GM12891 (cell line): ENCODE results near the gene INIP.

Experiments
- PAX5 ChIP-seq: IDR thresholded peaks from 2 replicates; pipeline ENCODE4 v1.6.1; 2011; ENCODE audit warnings: low read length, moderate library complexity, mild to moderate bottlenecking; ENCODE audit not compliant: insufficient read depth, severe bottlenecking
- POLR2A ChIP-seq: IDR thresholded peaks from 2 replicates; pipeline ENCODE4 v1.6.1; 2011; ENCODE audit warnings: low read depth, low read length, control low read depth
- POLR2AphosphoS5 ChIP-seq: IDR thresholded peaks from 2 replicates; pipeline ENCODE4 v1.6.1; 2011; ENCODE audit warnings: low read depth, low read length, control low read depth
- POU2F2 ChIP-seq: IDR thresholded peaks from 2 replicates; pipeline ENCODE4 v1.6.1; 2011; ENCODE audit warnings: low read depth, mild to moderate bottlenecking, control low read depth, low read length, moderate library complexity
- TAF1 ChIP-seq: IDR thresholded peaks from 2 replicates; pipeline ENCODE4 v1.6.1; 2011; ENCODE audit warnings: low read depth, low read length, control low read depth

GRCh38 chr9:112642126-112642525 lies 75.8 kb downstream of the INIP start:
- no peak for TF ChIP-seq TAF1
- no peak for TF ChIP-seq PAX5
- no peak for TF ChIP-seq POLR2A
- TF ChIP-seq POLR2AphosphoS5 = no peak
- TF ChIP-seq POU2F2 = no peak
